ENCODE measurements around the gene IGFL4.
"Not testable (repeated sequence)": the region's sequence is repeated elsewhere in the genome, so short reads cannot be mapped to it uniquely, and the experiment has no call there.

Gene IGFL4

GRCh38 chr19:46040952-46041500, at the start of gene IGFL4:
IGFL4 (minus strand) TSS chr19:46041002; CDS start chr19:46040962, 40 bp downstream.
- peaks cover 82% of the 10 kb centered on the region for H3K27me3 Mint-ChIP-seq
- DNase-seq (no peak), ATAC-seq (no peak)
- H3K27ac Mint-ChIP-seq: no peak within 1 kb of the TSS
- peaks cover 0 to 5% of the 10 kb centered on the region in 2 donors for H3K9me3 Mint-ChIP-seq
- H3K4me1 Mint-ChIP-seq: peaks cover 6% of the 10 kb centered on the region
- no peak within 1 kb of the TSS for H3K4me3 Mint-ChIP-seq

- no peaks in the 10 kb centered on the region for H3K4me1 Mint-ChIP-seq
- peaks cover 54% of the 10 kb centered on the region for H3K27me3 Mint-ChIP-seq
- peaks cover 38 to 48% of the 10 kb centered on the region in 2 donors for H3K9me3 Mint-ChIP-seq
These were observed 49.6 kb upstream of the IGFL4 start for GRCh38 chr19:46090444-46090843.

GRCh38 chr19:46089432-46089831, 48.6 kb upstream of the IGFL4 start:
- no peak overlapping the region for H3K4me3 Mint-ChIP-seq
- H3K9me3 Mint-ChIP-seq: peaks cover 43 to 53% of the 10 kb centered on the region in 2 donors
- H3K27me3 Mint-ChIP-seq: peaks cover 49% of the 10 kb centered on the region
- no peak overlapping the region for H3K27ac Mint-ChIP-seq
- no peak for ATAC-seq
- no peaks in the 10 kb centered on the region for H3K4me1 Mint-ChIP-seq
- DNase-seq: no peak

More at GRCh38 chr19:46090444-46090843, 49.6 kb upstream of the IGFL4 start:
- H3K4me3 Mint-ChIP-seq: no peak overlapping the region
- no peak for ATAC-seq
- H3K27ac Mint-ChIP-seq: peak overlapping the region in 1 of 2 donors; percentile 5
- no peak for DNase-seq

- ATAC-seq (no peak), DNase-seq (no peak)
- H3K4me1 Mint-ChIP-seq: no peaks in the 10 kb centered on the region
- H3K27ac Mint-ChIP-seq: no peak overlapping the region
- peaks cover 43 to 53% of the 10 kb centered on the region in 2 donors for H3K9me3 Mint-ChIP-seq
- H3K4me3 Mint-ChIP-seq: no peak overlapping the region
- peaks cover 45% of the 10 kb centered on the region for H3K27me3 Mint-ChIP-seq
These were observed 47.3 kb upstream of the IGFL4 start for GRCh38 chr19:46088101-46088500.

- ATAC-seq (no peak), DNase-seq (no peak)
- H3K4me1 Mint-ChIP-seq: peaks cover 6% of the 10 kb centered on the region
- H3K27me3 Mint-ChIP-seq: peaks cover 60% of the 10 kb centered on the region
- H3K27ac Mint-ChIP-seq: no peak overlapping the region
- H3K9me3 Mint-ChIP-seq: peaks cover 40 to 53% of the 10 kb centered on the region in 2 donors
- no peak overlapping the region for H3K4me3 Mint-ChIP-seq
These were observed 45.1 kb upstream of the IGFL4 start for GRCh38 chr19:46085888-46086287.

GRCh38 chr19:46082728-46083050, 41.9 kb upstream of the IGFL4 start:
- Mint-ChIP-seq H3K9me3 (peaks cover 20 to 28% of the 10 kb centered on the region in 2 donors), H3K27me3 (peaks cover 75% of the 10 kb centered on the region), H3K4me3 (no peak overlapping the region), H3K27ac (no peak overlapping the region), H3K4me1 (peaks cover 9% of the 10 kb centered on the region)
- ATAC-seq (no peak), DNase-seq (no peak)

- peak; percentile 68 for ATAC-seq
- Mint-ChIP-seq H3K4me3 (no peak overlapping the region), H3K4me1 (peaks cover 15% of the 10 kb centered on the region), H3K27me3 (peaks cover 78% of the 10 kb centered on the region), H3K27ac (no peak overlapping the region), H3K9me3 (peaks cover 18 to 22% of the 10 kb centered on the region in 2 donors)
- peak; percentile 19 to 30 for DNase-seq
These were observed 41.3 kb upstream of the IGFL4 start for GRCh38 chr19:46081928-46082727.

GRCh38 chr19:46080561-46080960, 39.8 kb upstream of the IGFL4 start:
- Mint-ChIP-seq H3K4me3 (no peak overlapping the region), H3K27ac (no peak overlapping the region), H3K4me1 (peaks cover 21% of the 10 kb centered on the region), H3K9me3 (peaks cover 5 to 6% of the 10 kb centered on the region in 2 donors), H3K27me3 (peaks cover 84% of the 10 kb centered on the region)
- DNase-seq (no peak), ATAC-seq (no peak)

GRCh38 chr19:46079576-46079975, 38.8 kb upstream of the IGFL4 start:
- H3K4me3 Mint-ChIP-seq: no peak overlapping the region
- H3K9me3 Mint-ChIP-seq: no peaks in the 10 kb centered on the region
- H3K27me3 Mint-ChIP-seq: peaks cover 90% of the 10 kb centered on the region
- no peak for DNase-seq
- H3K4me1 Mint-ChIP-seq: peaks cover 21% of the 10 kb centered on the region
- H3K27ac Mint-ChIP-seq: no peak overlapping the region
- no peak for ATAC-seq

- Mint-ChIP-seq H3K27me3 (peaks cover 90% of the 10 kb centered on the region), H3K4me1 (peaks cover 21% of the 10 kb centered on the region)
- H3K27ac Mint-ChIP-seq, H3K9me3 Mint-ChIP-seq, H3K4me3 Mint-ChIP-seq: not testable (repeated sequence)
- peak; percentile 61 to 67 for DNase-seq
- peak; percentile 71 for ATAC-seq
These were observed 38.0 kb upstream of the IGFL4 start for GRCh38 chr19:46078573-46079332.

- ATAC-seq (no peak), DNase-seq (no peak)
- Mint-ChIP-seq H3K27ac (no peak overlapping the region), H3K27me3 (peaks cover 100% of the 10 kb centered on the region), H3K4me1 (peaks cover 26% of the 10 kb centered on the region), H3K9me3 (no peaks in the 10 kb centered on the region), H3K4me3 (no peak overlapping the region)
These were observed 37.0 kb upstream of the IGFL4 start for GRCh38 chr19:46077815-46078167.

- peak overlapping the region; percentile 21 to 60 for H3K4me3 Mint-ChIP-seq
- peak; percentile 48 to 65 for DNase-seq
- ATAC-seq: peak; percentile 88
- no peak overlapping the region for H3K27ac Mint-ChIP-seq
- no peaks in the 10 kb centered on the region for H3K9me3 Mint-ChIP-seq
- peaks cover 24% of the 10 kb centered on the region for H3K4me1 Mint-ChIP-seq
- peaks cover 100% of the 10 kb centered on the region for H3K27me3 Mint-ChIP-seq
These were observed 36.4 kb upstream of the IGFL4 start for GRCh38 chr19:46076951-46077814.

GRCh38 chr19:46076031-46076880, 35.5 kb upstream of the IGFL4 start:
- Mint-ChIP-seq H3K4me3 (no peak overlapping the region), H3K27me3 (peaks cover 100% of the 10 kb centered on the region), H3K4me1 (peaks cover 20% of the 10 kb centered on the region), H3K27ac (no peak overlapping the region), H3K9me3 (no peaks in the 10 kb centered on the region)
- no peak for ATAC-seq
- DNase-seq: no peak

GRCh38 chr19:46073268-46073922, 32.6 kb upstream of the IGFL4 start:
- Mint-ChIP-seq H3K4me1 (peaks cover 20% of the 10 kb centered on the region), H3K27ac (no peak overlapping the region), H3K4me3 (no peak overlapping the region), H3K27me3 (peaks cover 98% of the 10 kb centered on the region), H3K9me3 (no peaks in the 10 kb centered on the region)
- ATAC-seq: peak; percentile 48
- DNase-seq: no peak

Measured in stimulated activated naive CD8-positive, alpha-beta T cell treated with anti-CD3 and anti-CD28 coated beads, Interleukin-15, amount 100 ng/mL, for 72 hours (primary cell).